WTC11 (cell line): ENCODE data around the gene FAM174B. TPM values are rescaled to one million over a fixed set of nuclear protein-coding genes. Genes with fewer than 3 reads are reported as not detected.
A peak's percentile ranks its signal among the peaks of the same experiment; 100 is the strongest.

Source experiments
- ATAC-seq: fragments of 200-7000 bp; cut with Tn5 transposase; 2 replicates; pipeline ENCODE4 v1.10.0; 2021; ENCODE audit warnings: mild to moderate bottlenecking, moderate library complexity
- CTCF ChIA-PET: fragments of 300-600 bp; sonication (Branson Sonifier 250); formaldehyde crosslinking; loops from one replicate; lab custom pipeline; 2021; ENCODE audit warnings: antibody characterized with exemption; lab: Charles Lee
- POLR2A ChIA-PET: fragments of 350-600 bp; sonication (Branson Sonifier 250); formaldehyde crosslinking; loops from one replicate; lab custom pipeline; 2021; ENCODE audit warnings: antibody characterized with exemption; lab: Charles Lee
- DNase-seq: peaks from one replicate; pipeline ENCODE4 v3.0.0; 2021; ENCODE audit warnings: low spot score
- H3K27ac Mint-ChIP-seq: 2 replicates; pipeline ENCODE4 v1.8.0; 2021; ENCODE audit warnings: mixed read lengths
- H3K27me3 Mint-ChIP-seq: 2 replicates; pipeline ENCODE4 v1.8.0; 2021; ENCODE audit warnings: low read depth, mild to moderate bottlenecking, moderate library complexity, mixed read lengths
- H3K36me3 Mint-ChIP-seq: 2 replicates; pipeline ENCODE4 v1.8.0; 2021; ENCODE audit warnings: mixed read lengths
- H3K4me1 Mint-ChIP-seq: 2 replicates; pipeline ENCODE4 v1.8.0; 2022; ENCODE audit warnings: mixed read lengths
- H3K4me3 Mint-ChIP-seq: 2 replicates; pipeline ENCODE4 v1.8.0; 2021; ENCODE audit warnings: mild to moderate bottlenecking, moderate library complexity, mixed read lengths
- H3K9me3 Mint-ChIP-seq: 2 replicates; pipeline ENCODE4 v1.8.0; 2021; ENCODE audit warnings: mixed read lengths
- ARID4B ChIP-seq: sonication (generic); formaldehyde crosslinking; IDR thresholded peaks from 2 replicates; pipeline ENCODE4 v1.8.0; 2023; ENCODE audit warnings: missing genetic modification reagents, mild to moderate bottlenecking, borderline replicate concordance
- MAX ChIP-seq: sonication (generic); formaldehyde crosslinking; IDR thresholded peaks from 2 replicates; pipeline ENCODE4 v1.8.0; 2022; ENCODE audit warnings: mild to moderate bottlenecking, missing genetic modification reagents
- NFE2L1 ChIP-seq: sonication (generic); formaldehyde crosslinking; IDR thresholded peaks from 2 replicates; pipeline ENCODE4 v1.8.1; 2023; ENCODE audit warnings: missing genetic modification reagents
- SMAD4 ChIP-seq: sonication (generic); formaldehyde crosslinking; IDR thresholded peaks from 2 replicates; pipeline ENCODE4 v1.8.0; 2022; ENCODE audit warnings: mild to moderate bottlenecking, missing genetic modification reagents
- TCF7 ChIP-seq: sonication (generic); formaldehyde crosslinking; IDR thresholded peaks from 2 replicates; pipeline ENCODE4 v1.8.0; 2022; ENCODE audit warnings: mild to moderate bottlenecking, low read depth, missing genetic modification reagents, moderate library complexity
- total RNA-seq: library from RNA; stranded (reverse); gene quantifications from 3 replicates; pipeline ENCODE4 v1.2.3, GENCODE V29; 2021
- TF ChIP-seq, protein P1 (sequence below): sonication (generic); formaldehyde crosslinking; IDR thresholded peaks from 2 replicates; pipeline ENCODE4 v1.8.0; 2023; ENCODE audit warnings: mild to moderate bottlenecking, missing genetic modification reagents
- TF ChIP-seq, protein P2 (sequence below): fragments of 250-450 bp; sonication (Bioruptor Pico); IDR thresholded peaks from 2 replicates; pipeline ENCODE4 v1.9.0; 2021; ENCODE audit warnings: mild to moderate bottlenecking
- TF ChIP-seq, protein P3 (sequence below): sonication (generic); formaldehyde crosslinking; IDR thresholded peaks from 2 replicates; pipeline ENCODE4 v1.8.1; 2023; ENCODE audit warnings: mild to moderate bottlenecking, missing genetic modification reagents
- TF ChIP-seq, protein P4 (sequence below): sonication (generic); formaldehyde crosslinking; IDR thresholded peaks from 2 replicates; pipeline ENCODE4 v1.8.0; 2022; ENCODE audit warnings: missing genetic modification reagents

FAM174B gene
- total RNA-seq, 1 experiment from 2014 or later = 22.1 TPM

DNA sequence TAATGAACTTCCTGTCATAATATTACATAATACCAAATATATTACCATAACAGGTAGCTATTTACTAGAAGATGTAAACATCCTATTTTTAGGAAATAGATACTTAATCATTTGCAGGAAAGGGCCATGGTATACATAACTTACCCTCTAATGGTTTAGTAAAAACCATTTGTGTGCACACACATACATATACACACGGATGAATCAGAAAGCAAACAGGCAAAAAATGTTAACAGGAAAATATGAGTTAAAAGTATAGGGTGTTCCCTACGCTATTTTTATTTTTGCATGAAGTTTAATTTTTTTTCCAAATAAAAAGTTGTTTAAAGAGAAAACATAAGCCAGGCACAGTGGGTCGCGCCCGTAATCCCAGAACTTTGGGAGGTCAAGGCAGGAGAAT lies 34.6 kb downstream of the FAM174B start (continued):
- no peak for TF ChIP-seq ARID4B (CRISPR knock-in tag)
- no peak for TF ChIP-seq SMAD4 (CRISPR knock-in tag)

DNA sequence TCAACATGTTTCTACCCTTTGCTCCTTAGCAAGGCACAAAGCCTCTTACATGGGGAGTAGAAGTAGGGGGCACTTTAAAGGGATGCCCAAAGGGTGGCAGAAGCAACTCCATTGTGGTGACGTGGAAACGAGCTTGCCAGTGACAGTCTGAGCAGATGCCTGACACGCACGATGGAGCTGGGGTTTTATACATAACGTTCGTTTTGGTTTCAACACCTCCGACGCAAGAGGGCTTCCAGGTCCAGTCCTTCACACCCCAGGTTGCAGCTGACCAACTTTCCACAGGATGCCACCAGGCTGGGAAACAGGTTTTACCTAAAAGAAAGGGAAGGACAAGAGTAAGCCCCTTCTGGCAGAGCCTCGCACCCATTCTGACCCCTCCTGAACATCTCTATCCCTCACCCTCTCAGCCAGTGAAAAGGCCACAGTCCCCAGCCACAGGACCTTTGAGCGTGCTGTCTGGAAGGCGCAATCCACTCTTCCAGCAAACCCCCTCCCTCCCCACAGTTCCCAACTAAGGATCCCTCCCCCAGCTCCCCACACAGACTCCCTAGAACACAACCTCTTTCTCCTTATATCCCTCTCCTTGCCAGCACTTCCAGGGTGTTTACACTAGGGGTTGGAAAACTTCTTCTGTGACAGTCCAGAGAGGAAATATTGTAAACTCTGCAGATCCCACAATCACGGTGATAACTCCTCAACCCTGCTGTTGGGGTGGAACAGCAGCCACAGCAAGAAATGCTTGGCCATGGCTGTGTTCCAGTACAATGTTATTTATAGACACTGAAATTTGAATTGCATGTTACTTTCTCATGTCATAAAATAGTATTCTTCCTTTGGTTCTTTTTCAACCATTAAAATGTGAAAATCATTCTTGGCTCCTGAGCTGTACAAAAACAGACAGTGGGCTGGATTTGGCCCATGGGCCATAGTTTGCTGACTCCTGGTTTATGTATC lies 36.2 kb downstream of the FAM174B start:
- no peaks in the 10 kb centered on the region for H3K9me3 Mint-ChIP-seq
- no peaks in the 10 kb centered on the region for H3K27me3 Mint-ChIP-seq
- H3K4me1 Mint-ChIP-seq = peaks cover 27% of the 10 kb centered on the region
- POLR2A ChIA-PET = no interaction called here
- 0 out of 2 replicates have a peak overlapping the region, but pooled peaks have one; percentile 12 for H3K27ac Mint-ChIP-seq
- H3K36me3 Mint-ChIP-seq = no peaks in the 10 kb centered on the region; the same call in 1 of the 2 replicates
- no peak for ATAC-seq
- TF ChIP-seq, protein P1, sequence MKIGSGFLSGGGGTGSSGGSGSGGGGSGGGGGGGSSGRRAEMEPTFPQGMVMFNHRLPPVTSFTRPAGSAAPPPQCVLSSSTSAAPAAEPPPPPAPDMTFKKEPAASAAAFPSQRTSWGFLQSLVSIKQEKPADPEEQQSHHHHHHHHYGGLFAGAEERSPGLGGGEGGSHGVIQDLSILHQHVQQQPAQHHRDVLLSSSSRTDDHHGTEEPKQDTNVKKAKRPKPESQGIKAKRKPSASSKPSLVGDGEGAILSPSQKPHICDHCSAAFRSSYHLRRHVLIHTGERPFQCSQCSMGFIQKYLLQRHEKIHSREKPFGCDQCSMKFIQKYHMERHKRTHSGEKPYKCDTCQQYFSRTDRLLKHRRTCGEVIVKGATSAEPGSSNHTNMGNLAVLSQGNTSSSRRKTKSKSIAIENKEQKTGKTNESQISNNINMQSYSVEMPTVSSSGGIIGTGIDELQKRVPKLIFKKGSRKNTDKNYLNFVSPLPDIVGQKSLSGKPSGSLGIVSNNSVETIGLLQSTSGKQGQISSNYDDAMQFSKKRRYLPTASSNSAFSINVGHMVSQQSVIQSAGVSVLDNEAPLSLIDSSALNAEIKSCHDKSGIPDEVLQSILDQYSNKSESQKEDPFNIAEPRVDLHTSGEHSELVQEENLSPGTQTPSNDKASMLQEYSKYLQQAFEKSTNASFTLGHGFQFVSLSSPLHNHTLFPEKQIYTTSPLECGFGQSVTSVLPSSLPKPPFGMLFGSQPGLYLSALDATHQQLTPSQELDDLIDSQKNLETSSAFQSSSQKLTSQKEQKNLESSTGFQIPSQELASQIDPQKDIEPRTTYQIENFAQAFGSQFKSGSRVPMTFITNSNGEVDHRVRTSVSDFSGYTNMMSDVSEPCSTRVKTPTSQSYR (CRISPR knock-in tag) = no peak
- TF ChIP-seq, protein P2, sequence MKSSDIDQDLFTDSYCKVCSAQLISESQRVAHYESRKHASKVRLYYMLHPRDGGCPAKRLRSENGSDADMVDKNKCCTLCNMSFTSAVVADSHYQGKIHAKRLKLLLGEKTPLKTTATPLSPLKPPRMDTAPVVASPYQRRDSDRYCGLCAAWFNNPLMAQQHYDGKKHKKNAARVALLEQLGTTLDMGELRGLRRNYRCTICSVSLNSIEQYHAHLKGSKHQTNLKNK = no peak
- TF ChIP-seq, protein P3, sequence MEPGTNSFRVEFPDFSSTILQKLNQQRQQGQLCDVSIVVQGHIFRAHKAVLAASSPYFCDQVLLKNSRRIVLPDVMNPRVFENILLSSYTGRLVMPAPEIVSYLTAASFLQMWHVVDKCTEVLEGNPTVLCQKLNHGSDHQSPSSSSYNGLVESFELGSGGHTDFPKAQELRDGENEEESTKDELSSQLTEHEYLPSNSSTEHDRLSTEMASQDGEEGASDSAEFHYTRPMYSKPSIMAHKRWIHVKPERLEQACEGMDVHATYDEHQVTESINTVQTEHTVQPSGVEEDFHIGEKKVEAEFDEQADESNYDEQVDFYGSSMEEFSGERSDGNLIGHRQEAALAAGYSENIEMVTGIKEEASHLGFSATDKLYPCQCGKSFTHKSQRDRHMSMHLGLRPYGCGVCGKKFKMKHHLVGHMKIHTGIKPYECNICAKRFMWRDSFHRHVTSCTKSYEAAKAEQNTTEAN = no peak
- TF ChIP-seq, protein P4, sequence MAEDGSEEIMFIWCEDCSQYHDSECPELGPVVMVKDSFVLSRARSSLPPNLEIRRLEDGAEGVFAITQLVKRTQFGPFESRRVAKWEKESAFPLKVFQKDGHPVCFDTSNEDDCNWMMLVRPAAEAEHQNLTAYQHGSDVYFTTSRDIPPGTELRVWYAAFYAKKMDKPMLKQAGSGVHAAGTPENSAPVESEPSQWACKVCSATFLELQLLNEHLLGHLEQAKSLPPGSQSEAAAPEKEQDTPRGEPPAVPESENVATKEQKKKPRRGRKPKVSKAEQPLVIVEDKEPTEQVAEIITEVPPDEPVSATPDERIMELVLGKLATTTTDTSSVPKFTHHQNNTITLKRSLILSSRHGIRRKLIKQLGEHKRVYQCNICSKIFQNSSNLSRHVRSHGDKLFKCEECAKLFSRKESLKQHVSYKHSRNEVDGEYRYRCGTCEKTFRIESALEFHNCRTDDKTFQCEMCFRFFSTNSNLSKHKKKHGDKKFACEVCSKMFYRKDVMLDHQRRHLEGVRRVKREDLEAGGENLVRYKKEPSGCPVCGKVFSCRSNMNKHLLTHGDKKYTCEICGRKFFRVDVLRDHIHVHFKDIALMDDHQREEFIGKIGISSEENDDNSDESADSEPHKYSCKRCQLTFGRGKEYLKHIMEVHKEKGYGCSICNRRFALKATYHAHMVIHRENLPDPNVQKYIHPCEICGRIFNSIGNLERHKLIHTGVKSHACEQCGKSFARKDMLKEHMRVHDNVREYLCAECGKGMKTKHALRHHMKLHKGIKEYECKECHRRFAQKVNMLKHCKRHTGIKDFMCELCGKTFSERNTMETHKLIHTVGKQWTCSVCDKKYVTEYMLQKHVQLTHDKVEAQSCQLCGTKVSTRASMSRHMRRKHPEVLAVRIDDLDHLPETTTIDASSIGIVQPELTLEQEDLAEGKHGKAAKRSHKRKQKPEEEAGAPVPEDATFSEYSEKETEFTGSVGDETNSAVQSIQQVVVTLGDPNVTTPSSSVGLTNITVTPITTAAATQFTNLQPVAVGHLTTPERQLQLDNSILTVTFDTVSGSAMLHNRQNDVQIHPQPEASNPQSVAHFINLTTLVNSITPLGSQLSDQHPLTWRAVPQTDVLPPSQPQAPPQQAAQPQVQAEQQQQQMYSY (CRISPR knock-in tag) = no peak
- TF ChIP-seq NFE2L1 (no peak), MAX (CRISPR knock-in tag) (no peak), TCF7 (CRISPR knock-in tag) (no peak)
- TF ChIP-seq, all 79 proteins: peak for 0
- DNase-seq = no peak
- CTCF ChIA-PET = interaction anchor here (0.6 to 1.5 kb wide), 2 partner anchors 10 to 290 kb away, joined by 3 to 4 read pairs; no protein-coding TSS in a partner anchor
- no peak overlapping the region for H3K4me3 Mint-ChIP-seq
